ENCODE measurements around the gene BPIFB2. TPM values are rescaled to one million over a fixed set of nuclear protein-coding genes. Genes with fewer than 3 reads are reported as not detected.
"Not testable (repeated sequence)": the region's sequence is repeated elsewhere in the genome, so short reads cannot be mapped to it uniquely, and the experiment has no call there.

The BPIFB2 gene
- total and polyA plus RNA-seq, 9 donors = 0.26 TPM; not detected in 8

DNA sequence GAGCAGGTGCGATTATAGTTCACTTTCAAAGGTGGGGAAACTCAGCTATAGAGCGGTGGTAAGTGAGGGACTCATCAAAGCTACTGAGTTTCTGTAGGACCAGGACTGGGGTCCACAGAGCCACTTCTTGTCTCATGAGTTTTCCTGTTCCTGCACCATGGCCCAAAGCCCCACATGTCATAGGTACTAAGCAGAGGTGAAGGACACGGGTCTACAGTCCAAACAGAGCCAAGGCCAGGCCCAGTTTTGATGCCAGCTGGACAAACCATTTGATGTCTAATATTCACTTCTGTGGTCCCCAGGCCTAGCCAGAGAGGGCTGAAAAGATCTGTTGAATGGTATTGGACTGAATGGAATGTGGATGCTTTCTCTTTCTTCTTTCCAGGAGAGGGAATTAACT lies 34.9 kb downstream of the BPIFB2 start:
- DNase-seq = no peak
- H3K4me3 ChIP-seq = no peak overlapping the region
- no peak overlapping the region for H3K27ac ChIP-seq
- no peaks in the 10 kb centered on the region for H3K36me3 ChIP-seq
- H3K4me1 ChIP-seq (ENCODE audit: insufficient read depth) = no peaks in the 10 kb centered on the region
- intact Hi-C loops (cut with DNase I) = no loop called here
- H3K27me3 ChIP-seq = no peaks in the 10 kb centered on the region
- H3K9me3 ChIP-seq = peaks cover 0 to 6% of the 10 kb centered on the region in 2 donors
- TF ChIP-seq EP300 (IDR thresholded peaks at IDR 0.05) (no peak), POLR2A (IDR thresholded peaks at IDR 0.05) (no peak)
- TF ChIP-seq, protein P1, sequence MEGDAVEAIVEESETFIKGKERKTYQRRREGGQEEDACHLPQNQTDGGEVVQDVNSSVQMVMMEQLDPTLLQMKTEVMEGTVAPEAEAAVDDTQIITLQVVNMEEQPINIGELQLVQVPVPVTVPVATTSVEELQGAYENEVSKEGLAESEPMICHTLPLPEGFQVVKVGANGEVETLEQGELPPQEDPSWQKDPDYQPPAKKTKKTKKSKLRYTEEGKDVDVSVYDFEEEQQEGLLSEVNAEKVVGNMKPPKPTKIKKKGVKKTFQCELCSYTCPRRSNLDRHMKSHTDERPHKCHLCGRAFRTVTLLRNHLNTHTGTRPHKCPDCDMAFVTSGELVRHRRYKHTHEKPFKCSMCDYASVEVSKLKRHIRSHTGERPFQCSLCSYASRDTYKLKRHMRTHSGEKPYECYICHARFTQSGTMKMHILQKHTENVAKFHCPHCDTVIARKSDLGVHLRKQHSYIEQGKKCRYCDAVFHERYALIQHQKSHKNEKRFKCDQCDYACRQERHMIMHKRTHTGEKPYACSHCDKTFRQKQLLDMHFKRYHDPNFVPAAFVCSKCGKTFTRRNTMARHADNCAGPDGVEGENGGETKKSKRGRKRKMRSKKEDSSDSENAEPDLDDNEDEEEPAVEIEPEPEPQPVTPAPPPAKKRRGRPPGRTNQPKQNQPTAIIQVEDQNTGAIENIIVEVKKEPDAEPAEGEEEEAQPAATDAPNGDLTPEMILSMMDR (IDR thresholded peaks at IDR 0.05) = no peak
- 81 to 93% (median 82%) methylated on average over 3 of the region's 3 CpGs for WGBS, 3 donors

GRCh38 chr20:33042983-33043730 lies 35.7 kb downstream of the BPIFB2 start:
- TF ChIP-seq POLR2A (IDR thresholded peaks at IDR 0.05) (no peak), EP300 (IDR thresholded peaks at IDR 0.05) (no peak)
- TF ChIP-seq, protein P1 (IDR thresholded peaks at IDR 0.05) = no peak
- H3K4me3 ChIP-seq = no peak overlapping the region
- H3K4me1 ChIP-seq (ENCODE audit: insufficient read depth) = no peaks in the 10 kb centered on the region
- intact Hi-C loops (cut with DNase I) = no loop called here
- peaks cover 0 to 6% of the 10 kb centered on the region in 2 donors for H3K9me3 ChIP-seq
- DNase-seq = no peak
- 42 to 48% (median 44%) methylated on average over 2 of the region's 2 CpGs for WGBS, 3 donors
- H3K36me3 ChIP-seq = no peaks in the 10 kb centered on the region
- no peak overlapping the region for H3K27ac ChIP-seq
- H3K27me3 ChIP-seq = no peaks in the 10 kb centered on the region

DNA sequence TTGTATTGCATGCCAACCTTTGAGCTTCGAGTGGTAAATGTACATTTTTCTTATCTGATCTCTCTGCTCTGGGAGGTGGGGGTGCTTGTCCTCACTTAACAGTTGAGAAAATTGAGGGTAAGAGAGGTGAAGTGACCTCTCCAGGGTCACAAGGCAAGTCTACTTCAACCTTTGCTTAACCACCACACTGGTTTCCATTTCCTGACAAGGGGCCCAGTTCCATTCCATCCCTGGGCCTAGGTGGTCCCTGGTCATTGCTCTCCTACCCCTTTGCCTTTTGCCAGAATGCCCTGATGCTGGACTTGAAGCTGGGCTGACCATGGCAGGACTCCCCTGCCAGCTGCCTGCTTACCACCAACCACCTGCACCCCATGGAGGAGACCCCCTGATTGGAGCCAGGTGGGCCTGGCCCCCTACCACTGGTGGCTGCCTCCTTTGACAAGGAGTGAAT lies 36.3 kb downstream of the BPIFB2 start:
- intact Hi-C loops (cut with DNase I) = no loop called here
- Histone ChIP-seq H3K36me3 (no peaks in the 10 kb centered on the region), H3K27ac (no peak overlapping the region), H3K27me3 (no peaks in the 10 kb centered on the region), H3K9me3 (peaks cover 0 to 6% of the 10 kb centered on the region in 2 donors), H3K4me3 (no peak overlapping the region), H3K4me1 (ENCODE audit: insufficient read depth) (no peaks in the 10 kb centered on the region)
- TF ChIP-seq, protein P1 (IDR thresholded peaks at IDR 0.05) = no peak
- TF ChIP-seq POLR2A (IDR thresholded peaks at IDR 0.05) (no peak), EP300 (IDR thresholded peaks at IDR 0.05) (no peak)
- DNase-seq = no peak
- 52 to 68% (median 56%) methylated on average over 1 of the region's 1 CpG for WGBS, 3 donors

- 80 to 86% (median 80%) methylated on average over 15 of the region's 15 CpGs for WGBS, 3 donors
- H3K27ac ChIP-seq; H3K9me3 ChIP-seq; H3K4me1 ChIP-seq (ENCODE audit: insufficient read depth); H3K4me3 ChIP-seq; DNase-seq; intact Hi-C loops (cut with DNase I); H3K36me3 ChIP-seq; H3K27me3 ChIP-seq: not testable (repeated sequence)
These were observed 37.7 kb downstream of the BPIFB2 start for GRCh38 chr20:33045129-33045721.

GRCh38 chr20:33046412-33046811 lies 38.9 kb downstream of the BPIFB2 start:
- Histone ChIP-seq H3K27me3 (no peaks in the 10 kb centered on the region), H3K36me3 (no peaks in the 10 kb centered on the region), H3K4me3 (no peak overlapping the region), H3K4me1 (ENCODE audit: insufficient read depth) (no peaks in the 10 kb centered on the region), H3K9me3 (peaks cover 0 to 6% of the 10 kb centered on the region in 2 donors), H3K27ac (no peak overlapping the region)
- intact Hi-C loops (cut with DNase I) = no loop called here
- no peak for DNase-seq
- WGBS, 3 donors = 72 to 77% (median 75%) methylated on average over 3 of the region's 3 CpGs
- TF ChIP-seq POLR2A (IDR thresholded peaks at IDR 0.05) (no peak), EP300 (IDR thresholded peaks at IDR 0.05) (no peak)
- TF ChIP-seq, protein P1 (IDR thresholded peaks at IDR 0.05) = no peak
